HepG2 (cell line): ENCODE data around the gene CRY1. TPM values are rescaled to one million over a fixed set of nuclear protein-coding genes. Genes with fewer than 3 reads are reported as not detected.

Experiments used
- ATF3 ChIP-seq: sonication (generic); formaldehyde crosslinking; IDR thresholded peaks from 2 replicates; pipeline ENCODE4 v1.4.0; 2020; ENCODE audit warnings: missing genetic modification reagents
- GTF3A ChIP-seq: sonication (generic); formaldehyde crosslinking; conservative IDR thresholded peaks from 2 replicates; pipeline ENCODE4 v1.4.0; 2020; ENCODE audit warnings: mild to moderate bottlenecking, missing genetic modification reagents
- HNF1A ChIP-seq, 2 experiments: sonication (generic) in 1 of 2; formaldehyde crosslinking in 1 of 2; IDR thresholded peaks; 2 replicates each; pipeline versions ENCODE4 v1.4.0 to v1.6.1; 2016 to 2020; ENCODE audit warnings: borderline replicate concordance in 1 of 2, low read depth in 1 of 2, mild to moderate bottlenecking in 1 of 2, missing genetic modification reagents in 1 of 2
- HOXA5 ChIP-seq: sonication (generic); formaldehyde crosslinking; IDR thresholded peaks from 2 replicates; pipeline ENCODE4 v1.4.0; 2020; ENCODE audit warnings: missing genetic modification reagents
- JUNB ChIP-seq: sonication (generic); formaldehyde crosslinking; IDR thresholded peaks from 2 replicates; pipeline ENCODE4 v1.8.0; 2022; ENCODE audit warnings: missing genetic modification reagents, mild to moderate bottlenecking, borderline replicate concordance
- KLF12 ChIP-seq: sonication (generic); formaldehyde crosslinking; IDR thresholded peaks from 2 replicates; pipeline ENCODE4 v1.4.0; 2020; ENCODE audit warnings: missing genetic modification reagents, borderline replicate concordance
- LCORL ChIP-seq, 2 experiments: fragments of 450-650 bp in 1 of 2; sonication (generic) in 1 of 2; formaldehyde crosslinking in 1 of 2; IDR thresholded peaks; 2 replicates each; pipeline versions ENCODE4 v1.5.0 to v1.6.1; 2017 to 2020; ENCODE audit warnings: antibody characterized with exemption in 1 of 2, missing genetic modification reagents in 1 of 2
- MAF1 ChIP-seq: sonication (generic); formaldehyde crosslinking; IDR thresholded peaks from 2 replicates; pipeline ENCODE4 v1.5.0; 2020; ENCODE audit warnings: missing genetic modification reagents, borderline replicate concordance
- MEIS2 ChIP-seq: sonication (generic); formaldehyde crosslinking; IDR thresholded peaks from 2 replicates; pipeline ENCODE4 v1.9.0; 2021; ENCODE audit warnings: mild to moderate bottlenecking, missing genetic modification reagents
- NCOA2 ChIP-seq: sonication (generic); formaldehyde crosslinking; IDR thresholded peaks from 2 replicates; pipeline ENCODE4 v1.8.0; 2022; ENCODE audit warnings: inconsistent platforms
- NCOA5 ChIP-seq: sonication (generic); formaldehyde crosslinking; IDR thresholded peaks from 2 replicates; pipeline ENCODE4 v1.4.0; 2020; ENCODE audit warnings: missing genetic modification reagents
- NONO ChIP-seq, 2 experiments: fragments of 450-650 bp in 1 of 2; sonication (generic) in 1 of 2; formaldehyde crosslinking in 1 of 2; IDR thresholded peaks in 1 of 2; conservative IDR thresholded peaks in 1 of 2; 2 replicates each; pipeline versions ENCODE4 v1.6.1 to v1.8.0; 2017 to 2022; ENCODE audit warnings: mild to moderate bottlenecking in 1 of 2, missing genetic modification reagents in 1 of 2, moderate library complexity in 1 of 2
- SAP130 ChIP-seq: IDR thresholded peaks from 2 replicates; pipeline ENCODE4 v1.6.1; 2016; ENCODE audit warnings: low read depth
- SP5 ChIP-seq: IDR thresholded peaks from 2 replicates; pipeline ENCODE4 v1.6.1; 2016; ENCODE audit warnings: low read depth, borderline replicate concordance
- U2AF1 ChIP-seq: fragments of 200-400 bp; formaldehyde crosslinking; optimal IDR thresholded peaks from 2 replicates; pipeline ENCODE3; 2017; ENCODE audit warnings: mild to moderate bottlenecking, low read depth, low read length
- ZBTB25 ChIP-seq: IDR thresholded peaks from 2 replicates; pipeline ENCODE4 v1.6.1; 2018; ENCODE audit warnings: missing genetic modification reagents
- ZBTB7A ChIP-seq: sonication (generic); formaldehyde crosslinking; IDR thresholded peaks from 2 replicates; pipeline ENCODE4 v1.8.0; 2022; ENCODE audit warnings: mild to moderate bottlenecking, missing genetic modification reagents
- ZNF350 ChIP-seq: sonication (generic); formaldehyde crosslinking; IDR thresholded peaks from 2 replicates; pipeline ENCODE4 v1.4.0; 2020; ENCODE audit warnings: mild to moderate bottlenecking, low read depth, missing genetic modification reagents, borderline replicate concordance
- ZNF564 ChIP-seq: sonication (generic); formaldehyde crosslinking; IDR thresholded peaks from 2 replicates; pipeline ENCODE4 v1.8.1; 2023; ENCODE audit warnings: mild to moderate bottlenecking, missing genetic modification reagents
- ZNF816 ChIP-seq: sonication (generic); formaldehyde crosslinking; IDR thresholded peaks from 2 replicates; pipeline ENCODE4 v1.8.0; 2022; ENCODE audit warnings: missing genetic modification reagents, mild to moderate bottlenecking, borderline replicate concordance
- polyA plus RNA-seq, 8 experiments: library from polyadenylated mRNA; depleted of rRNA in 3 of 8; stranded (reverse) in 7 of 8; unstranded in 1 of 8; fragments of >200 nt; fragmentation: Illumina TruSeq in 4 of 8; extraction: Trizol in 4 of 8; gene quantifications; 2 replicates each; pipeline versions ENCODE4 v1.2.1 to v1.2.3, GENCODE V29; 2011 to 2016; ENCODE audit warnings: low read depth in 4 of 8, missing spikeins in 1 of 8, mixed read lengths in 1 of 8; ENCODE audit not compliant: insufficient read depth in 1 of 8
- total RNA-seq, 5 experiments: library from RNA; depleted of rRNA; stranded (reverse); fragments of >200 nt; fragmentation: Illumina TruSeq; extraction: Trizol; gene quantifications; 2 replicates each; pipeline ENCODE4 v1.2.3, GENCODE V29; 2016; ENCODE audit warnings: low read depth in 1 of 5
- TF ChIP-seq, protein P1 (sequence below): sonication (generic); formaldehyde crosslinking; IDR thresholded peaks from 2 replicates; pipeline ENCODE4 v1.4.0; 2020; ENCODE audit warnings: missing genetic modification reagents

Gene CRY1
- total and polyA plus RNA-seq, 2 of the 13 experiments (the other 11 are each of a cell fraction or from before 2014, with no cell fraction given): 11.4 to 13.9 TPM

- TF ChIP-seq, protein P1, sequence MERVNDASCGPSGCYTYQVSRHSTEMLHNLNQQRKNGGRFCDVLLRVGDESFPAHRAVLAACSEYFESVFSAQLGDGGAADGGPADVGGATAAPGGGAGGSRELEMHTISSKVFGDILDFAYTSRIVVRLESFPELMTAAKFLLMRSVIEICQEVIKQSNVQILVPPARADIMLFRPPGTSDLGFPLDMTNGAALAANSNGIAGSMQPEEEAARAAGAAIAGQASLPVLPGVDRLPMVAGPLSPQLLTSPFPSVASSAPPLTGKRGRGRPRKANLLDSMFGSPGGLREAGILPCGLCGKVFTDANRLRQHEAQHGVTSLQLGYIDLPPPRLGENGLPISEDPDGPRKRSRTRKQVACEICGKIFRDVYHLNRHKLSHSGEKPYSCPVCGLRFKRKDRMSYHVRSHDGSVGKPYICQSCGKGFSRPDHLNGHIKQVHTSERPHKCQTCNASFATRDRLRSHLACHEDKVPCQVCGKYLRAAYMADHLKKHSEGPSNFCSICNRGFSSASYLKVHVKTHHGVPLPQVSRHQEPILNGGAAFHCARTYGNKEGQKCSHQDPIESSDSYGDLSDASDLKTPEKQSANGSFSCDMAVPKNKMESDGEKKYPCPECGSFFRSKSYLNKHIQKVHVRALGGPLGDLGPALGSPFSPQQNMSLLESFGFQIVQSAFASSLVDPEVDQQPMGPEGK: no peak
- TF ChIP-seq ZNF564 (CRISPR knock-in tag) (no peak), HNF1A (IDR thresholded peaks at IDR 0.05; ENCODE audit: low read depth) (no peak), HNF1A (CRISPR knock-in tag; IDR thresholded peaks at IDR 0.05; ENCODE audit: borderline replicate concordance) (0 out of 2 replicates have a peak, but pooled peaks have one; percentile 59), MAF1 (CRISPR knock-in tag) (no peak), KLF12 (CRISPR knock-in tag) (0 out of 2 replicates have a peak, but pooled peaks have one; percentile 57), NONO (IDR thresholded peaks at IDR 0.05) (no peak), NONO (CRISPR knock-in tag; conservative IDR thresholded peaks at IDR 0.05) (peak; percentile 51), JUNB (CRISPR knock-in tag) (no peak), ZBTB7A (CRISPR knock-in tag) (no peak), LCORL (IDR thresholded peaks at IDR 0.05) (no peak), LCORL (CRISPR knock-in tag; IDR thresholded peaks at IDR 0.05) (peak; percentile 79), ZNF350 (peak; percentile 62; the same call in 1 of the 2 replicates), HOXA5 (CRISPR knock-in tag) (no peak; the same call in 1 of the 2 replicates), SAP130 (CRISPR knock-in tag) (peak; percentile 84), ZBTB25 (CRISPR knock-in tag) (peak; percentile 60), NCOA5 (CRISPR knock-in tag) (no peak), NCOA2 (no peak), GTF3A (CRISPR knock-in tag) (no peak), MEIS2 (CRISPR knock-in tag) (0 out of 2 replicates have a peak, but pooled peaks have one; percentile 38), SP5 (CRISPR knock-in tag) (peak; percentile 67; the same call in 1 of the 2 replicates), ZNF816 (peak; percentile 65; the same call in 1 of the 2 replicates), U2AF1 (no peak), ATF3 (no peak)
Measured at GRCh38 chr12:107093417-107094182, at the start of gene CRY1 (continued).
